GM12878 (cell line): Measurements from ENCODE around the gene ARL15. TPM values are rescaled to one million over a fixed set of nuclear protein-coding genes. Genes with fewer than 3 reads are reported as not detected.

Experiments
- ATAC-seq: fragments of 200-7000 bp; cut with Tn5 transposase; 3 replicates; pipeline ENCODE4 v1.9.1; 2020; ENCODE audit warnings: mild to moderate bottlenecking, moderate library complexity
- BruUV-seq: library from RNA; stranded (reverse); fragments of 400-500 nt; replicated peaks from 2 replicates; lab custom pipeline; 2021; lab: Mats Ljungman, UMichigan
- CTCF ChIA-PET: fragments of 300-600 bp; sonication (Branson Sonifier 250); formaldehyde crosslinking; extraction: SDS; loops from one replicate; lab custom pipeline; 2021; ENCODE audit warnings: inconsistent platforms; lab: Yijun Ruan, JAX
- POLR2A ChIA-PET: fragments of 350-600 bp; formaldehyde crosslinking; extraction: SDS; loops from one replicate; lab custom pipeline; 2021; ENCODE audit warnings: inconsistent platforms; lab: Charles Lee
- RAD21 ChIA-PET: fragments of 300-600 bp; sonication (Branson Sonifier 250); formaldehyde crosslinking; loops from one replicate; lab custom pipeline; 2023; ENCODE audit warnings: antibody characterized with exemption; ENCODE audit not compliant: unreplicated experiment; lab: Charles Lee
- SMC1A ChIA-PET: fragments of 300-600 bp; sonication (Branson Sonifier 250); formaldehyde crosslinking; loops from one replicate; lab custom pipeline; 2023; ENCODE audit not compliant: unreplicated experiment, uncharacterized antibody; lab: Charles Lee
- DNase-seq: peaks from one replicate; pipeline ENCODE4 v3.0.0-alpha.2; 2011; ENCODE audit warnings: low read depth, low spot score
- FAIRE-seq: peaks from 3 replicates; lab custom pipeline; 2011; peaks lifted over from hg19 to GRCh38; lab: Jason Lieb, UNC
- H2AFZ ChIP-seq: 2 replicates; pipeline ENCODE4 v1.6.0; 2011; ENCODE audit warnings: low read depth, low read length, control low read depth; ENCODE audit not compliant: control insufficient read depth
- H3K27ac ChIP-seq: 2 replicates; pipeline ENCODE4 v1.5.1; 2011; ENCODE audit warnings: control low read depth; ENCODE audit not compliant: control insufficient read depth, insufficient read depth
- H3K27me3 ChIP-seq, 2 experiments: replicated peaks in 1 of 2; 2 replicates each; pipeline versions ENCODE4 v1.6.0 to v1.6.1; 2011; ENCODE audit warnings: low read length in 1 of 2; ENCODE audit not compliant: control insufficient read depth in 2 of 2, insufficient read depth in 2 of 2
- H3K36me3 ChIP-seq, 2 experiments: 2 replicates each; pipeline ENCODE4 v1.5.1; 2011; ENCODE audit warnings: low read length in 1 of 2; ENCODE audit not compliant: control insufficient read depth in 2 of 2, insufficient read depth in 2 of 2
- H3K4me1 ChIP-seq: 2 replicates; pipeline ENCODE4 v1.6.1; 2011; ENCODE audit warnings: mild to moderate bottlenecking, low read length, moderate library complexity, mixed read lengths; ENCODE audit not compliant: control insufficient read depth, insufficient read depth
- H3K4me2 ChIP-seq: 2 replicates; pipeline ENCODE4 v1.6.0; 2011; ENCODE audit warnings: control low read depth; ENCODE audit not compliant: control insufficient read depth, insufficient read depth
- H3K4me3 ChIP-seq: fragments of 200-600 bp; sonication (generic); 2 replicates; pipeline ENCODE4 v1.5.1; 2016
- H3K79me2 ChIP-seq: 2 replicates; pipeline ENCODE4 v1.6.0; 2011; ENCODE audit warnings: low read length; ENCODE audit not compliant: control insufficient read depth, insufficient read depth
- H3K9ac ChIP-seq: 2 replicates; pipeline ENCODE4 v1.8.0; 2011; ENCODE audit warnings: low read length, control low read depth, mixed read lengths; ENCODE audit not compliant: control insufficient read depth, insufficient read depth
- H3K9me3 ChIP-seq: replicated peaks from 3 replicates; pipeline ENCODE4 v1.5.1; 2011; ENCODE audit warnings: mild to moderate bottlenecking, low read length; ENCODE audit not compliant: control insufficient read depth, insufficient read depth
- H4K20me1 ChIP-seq: 2 replicates; pipeline ENCODE4 v1.6.0; 2011; ENCODE audit not compliant: control insufficient read depth, insufficient read depth
- BACH1 ChIP-seq: fragments of 450-650 bp; IDR thresholded peaks from 2 replicates; pipeline ENCODE4 v1.6.1; 2017; ENCODE audit warnings: mild to moderate bottlenecking, borderline replicate concordance
- HDAC2 ChIP-seq: fragments of 200-600 bp; sonication (generic); IDR thresholded peaks from 2 replicates; pipeline ENCODE4 v1.6.1; 2017
- IKZF2 ChIP-seq, 2 experiments: fragments of 450-650 bp; IDR thresholded peaks; 2 replicates each; pipeline ENCODE4 v1.6.1; 2017; ENCODE audit warnings: mild to moderate bottlenecking in 2 of 2, moderate library complexity in 2 of 2
- MXI1 ChIP-seq: fragments of 150-350 bp; IDR thresholded peaks from 2 replicates; pipeline ENCODE4 v1.6.1; 2011; ENCODE audit warnings: low read depth, mild to moderate bottlenecking, inconsistent platforms, low read length, improper control_type of control experiment
- NR2C2 ChIP-seq: IDR thresholded peaks from 2 replicates; pipeline ENCODE4 v1.6.1; 2011; ENCODE audit warnings: borderline replicate concordance, low read depth; ENCODE audit not compliant: control insufficient read depth, insufficient read length
- RB1 ChIP-seq: fragments of 450-650 bp; formaldehyde crosslinking; IDR thresholded peaks from 2 replicates; pipeline ENCODE4 v1.6.1; 2017; ENCODE audit warnings: mild to moderate bottlenecking, borderline replicate concordance
- SIX5 ChIP-seq: IDR thresholded peaks from 2 replicates; pipeline ENCODE4 v1.6.1; 2011; ENCODE audit warnings: mild to moderate bottlenecking, low read depth, low read length, moderate library complexity; ENCODE audit not compliant: severe bottlenecking
- SMARCA5 ChIP-seq: fragments of 450-650 bp; IDR thresholded peaks from 2 replicates; pipeline ENCODE4 v1.6.1; 2017; ENCODE audit warnings: mild to moderate bottlenecking
- SMC3 ChIP-seq: IDR thresholded peaks from 2 replicates; pipeline ENCODE4 v1.6.1; 2011; ENCODE audit warnings: low read length, improper control_type of control experiment, borderline replicate concordance
- SREBF1 ChIP-seq: IDR thresholded peaks from 2 replicates; pipeline ENCODE4 v1.6.1; 2012; ENCODE audit warnings: mild to moderate bottlenecking, low read length
- TAF1 ChIP-seq: IDR thresholded peaks from 2 replicates; pipeline ENCODE4 v1.6.1; 2011; ENCODE audit warnings: mild to moderate bottlenecking, low read depth, low read length, borderline replicate concordance
- ZSCAN29 ChIP-seq: fragments of 450-650 bp; IDR thresholded peaks from 2 replicates; pipeline ENCODE4 v1.6.1; 2017; ENCODE audit warnings: mild to moderate bottlenecking, moderate library complexity
- WGBS: methylation state at CpG from one replicate; pipeline ENCODE4 v1.1.6; 2016; ENCODE audit warnings: low lambda C conversion rate; ENCODE audit not compliant: insufficient replicate concordance, insufficient coverage; ENCODE audit errors: missing lambda C conversion rate; 5-methylcytosine and 5-hydroxymethylcytosine counted together
- in situ Hi-C: fragments of 300-500 bp; cut with MboI; formaldehyde crosslinking; loops from 9 replicates; pipeline ENCODE4 v1.14.3; 2018; ENCODE audit warnings: mixed read lengths
- intact Hi-C: fragments of 100-400 bp; cut with micrococcal nuclease; formaldehyde crosslinking; loops from one replicate; pipeline ENCODE4 v1.14.2; 2022; ENCODE audit not compliant: unreplicated experiment
- polyA plus RNA-seq, 11 experiments: library from polyadenylated mRNA; depleted of rRNA in 4 of 11; unstranded in 6 of 11; stranded (reverse) in 5 of 11; fragments of >200 nt; fragmentation: Nextera tagmentation in 4 of 11; fragmentation: Illumina TruSeq in 1 of 11; extraction: Ambion mirVana in 4 of 11; extraction: Trizol in 1 of 11; gene quantifications; 1 replicate in 1 of 11; 2 replicates in 10 of 11; pipeline versions ENCODE4 v1.2.1 to v1.2.3, GENCODE V29; 2011 to 2016; ENCODE audit warnings: inconsistent platforms in 2 of 11, missing spikeins in 2 of 11, low read depth in 1 of 11
- total RNA-seq, 4 experiments: library from RNA; depleted of rRNA in 3 of 4; stranded (reverse); fragments of >200 nt in 3 of 4; fragmentation: Illumina TruSeq in 1 of 4; extraction: Trizol in 1 of 4; gene quantifications; 2 replicates each; pipeline versions ENCODE4 v1.2.1 to v1.2.3, GENCODE V29; 2013 to 2021
- TF ChIP-seq, protein P1 (sequence below): IDR thresholded peaks from 2 replicates; pipeline ENCODE4 v1.6.1; 2011; ENCODE audit warnings: low read depth, low read length, improper control_type of control experiment, borderline replicate concordance
- TF ChIP-seq, protein P2 (sequence below): fragments of 450-650 bp; IDR thresholded peaks from 2 replicates; pipeline ENCODE4 v1.6.1; 2016; ENCODE audit warnings: mild to moderate bottlenecking
- TF ChIP-seq, protein P3 (sequence below): fragments of 450-650 bp; formaldehyde crosslinking; IDR thresholded peaks from 2 replicates; pipeline ENCODE4 v1.4.0; 2022; ENCODE audit warnings: mild to moderate bottlenecking, moderate library complexity
- TF ChIP-seq, protein P4 (sequence below): fragments of 150-350 bp; IDR thresholded peaks from 2 replicates; pipeline ENCODE4 v1.6.1; 2016; ENCODE audit warnings: low read depth, low read length

ARL15 gene
- total and polyA plus RNA-seq, 10 of the 15 experiments (the other 5 are each of a cell fraction or from before 2014, with no cell fraction given), result 3.6 to 11.0 (median 7.7) TPM

DNA sequence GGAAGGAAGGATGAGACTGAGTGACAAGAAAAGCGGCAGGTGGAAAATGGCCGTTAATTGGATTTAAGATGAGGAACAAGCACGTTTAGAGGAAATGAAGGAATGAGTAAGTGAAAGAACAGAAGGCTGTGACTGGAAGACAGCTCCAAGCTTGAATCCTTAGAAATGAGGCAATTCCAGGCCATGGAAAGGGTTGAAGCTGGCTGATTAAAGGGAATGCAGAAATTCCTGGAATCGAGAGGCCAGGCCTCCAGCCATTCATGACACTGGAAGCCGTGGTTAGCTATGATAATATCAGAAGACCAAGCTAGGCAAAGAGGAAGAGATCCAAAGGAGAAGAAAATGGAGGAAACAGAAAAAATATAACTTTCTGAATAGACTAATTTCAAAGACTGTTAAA is 84.2 kb downstream of the ARL15 start:
- Histone ChIP-seq H3K4me3 (no peak overlapping the region), H3K9ac (no peak overlapping the region), H4K20me1 (peaks cover 3% of the 10 kb centered on the region), H3K36me3 (no peaks in the 10 kb centered on the region), H3K9me3 (no peaks in the 10 kb centered on the region), H3K4me1 (no peaks in the 10 kb centered on the region), H3K4me2 (no peak overlapping the region), H3K27ac (no peak overlapping the region), H3K27me3 (no peaks in the 10 kb centered on the region), H2AFZ (no peak overlapping the region), H3K79me2 (no peaks in the 10 kb centered on the region)
- intact Hi-C loops, result loop anchor here (10.0 kb wide), 1 partner anchor 1281 kb away; no protein-coding TSS in a partner anchor
- ATAC-seq, result no peak
- in situ Hi-C loops, result loop anchor here (5.0 kb wide), 2 partner anchors 744 to 1059 kb away; partner anchors contain the start of gene FST
- FAIRE-seq, result no peak
- ChIA-PET CTCF (interaction anchor here (0.7 to 2.3 kb wide), 5 partner anchors 8 to 965 kb away, joined by 3 to 8 read pairs (median 4); no protein-coding TSS in a partner anchor), RAD21 (no interaction called here), SMC1A (interaction anchor here (1.3 to 1.7 kb wide), 2 partner anchors 9 to 748 kb away, joined by 3 to 5 read pairs; no protein-coding TSS in a partner anchor), POLR2A (no interaction called here)
- WGBS, result 68% methylated on average over 5 of the region's 5 CpGs
- DNase-seq, result no peak
- no TSS peak for BruUV-seq
- TF ChIP-seq SIX5 (no peak), SREBF1 (no peak), HDAC2 (no peak), ZSCAN29 (no peak), TAF1 (no peak), RB1 (no peak), BACH1 (no peak), NR2C2 (no peak), IKZF2 (IDR thresholded peaks at IDR 0.05) (no peak), SMC3 (no peak), SMARCA5 (no peak), MXI1 (no peak)
- TF ChIP-seq, protein P1, sequence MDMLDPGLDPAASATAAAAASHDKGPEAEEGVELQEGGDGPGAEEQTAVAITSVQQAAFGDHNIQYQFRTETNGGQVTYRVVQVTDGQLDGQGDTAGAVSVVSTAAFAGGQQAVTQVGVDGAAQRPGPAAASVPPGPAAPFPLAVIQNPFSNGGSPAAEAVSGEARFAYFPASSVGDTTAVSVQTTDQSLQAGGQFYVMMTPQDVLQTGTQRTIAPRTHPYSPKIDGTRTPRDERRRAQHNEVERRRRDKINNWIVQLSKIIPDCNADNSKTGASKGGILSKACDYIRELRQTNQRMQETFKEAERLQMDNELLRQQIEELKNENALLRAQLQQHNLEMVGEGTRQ, result no peak
- TF ChIP-seq, protein P2, sequence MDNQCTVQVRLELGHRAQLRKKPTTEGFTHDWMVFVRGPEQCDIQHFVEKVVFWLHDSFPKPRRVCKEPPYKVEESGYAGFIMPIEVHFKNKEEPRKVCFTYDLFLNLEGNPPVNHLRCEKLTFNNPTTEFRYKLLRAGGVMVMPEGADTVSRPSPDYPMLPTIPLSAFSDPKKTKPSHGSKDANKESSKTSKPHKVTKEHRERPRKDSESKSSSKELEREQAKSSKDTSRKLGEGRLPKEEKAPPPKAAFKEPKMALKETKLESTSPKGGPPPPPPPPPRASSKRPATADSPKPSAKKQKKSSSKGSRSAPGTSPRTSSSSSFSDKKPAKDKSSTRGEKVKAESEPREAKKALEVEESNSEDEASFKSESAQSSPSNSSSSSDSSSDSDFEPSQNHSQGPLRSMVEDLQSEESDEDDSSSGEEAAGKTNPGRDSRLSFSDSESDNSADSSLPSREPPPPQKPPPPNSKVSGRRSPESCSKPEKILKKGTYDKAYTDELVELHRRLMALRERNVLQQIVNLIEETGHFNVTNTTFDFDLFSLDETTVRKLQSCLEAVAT, result no peak
- TF ChIP-seq, protein P3, sequence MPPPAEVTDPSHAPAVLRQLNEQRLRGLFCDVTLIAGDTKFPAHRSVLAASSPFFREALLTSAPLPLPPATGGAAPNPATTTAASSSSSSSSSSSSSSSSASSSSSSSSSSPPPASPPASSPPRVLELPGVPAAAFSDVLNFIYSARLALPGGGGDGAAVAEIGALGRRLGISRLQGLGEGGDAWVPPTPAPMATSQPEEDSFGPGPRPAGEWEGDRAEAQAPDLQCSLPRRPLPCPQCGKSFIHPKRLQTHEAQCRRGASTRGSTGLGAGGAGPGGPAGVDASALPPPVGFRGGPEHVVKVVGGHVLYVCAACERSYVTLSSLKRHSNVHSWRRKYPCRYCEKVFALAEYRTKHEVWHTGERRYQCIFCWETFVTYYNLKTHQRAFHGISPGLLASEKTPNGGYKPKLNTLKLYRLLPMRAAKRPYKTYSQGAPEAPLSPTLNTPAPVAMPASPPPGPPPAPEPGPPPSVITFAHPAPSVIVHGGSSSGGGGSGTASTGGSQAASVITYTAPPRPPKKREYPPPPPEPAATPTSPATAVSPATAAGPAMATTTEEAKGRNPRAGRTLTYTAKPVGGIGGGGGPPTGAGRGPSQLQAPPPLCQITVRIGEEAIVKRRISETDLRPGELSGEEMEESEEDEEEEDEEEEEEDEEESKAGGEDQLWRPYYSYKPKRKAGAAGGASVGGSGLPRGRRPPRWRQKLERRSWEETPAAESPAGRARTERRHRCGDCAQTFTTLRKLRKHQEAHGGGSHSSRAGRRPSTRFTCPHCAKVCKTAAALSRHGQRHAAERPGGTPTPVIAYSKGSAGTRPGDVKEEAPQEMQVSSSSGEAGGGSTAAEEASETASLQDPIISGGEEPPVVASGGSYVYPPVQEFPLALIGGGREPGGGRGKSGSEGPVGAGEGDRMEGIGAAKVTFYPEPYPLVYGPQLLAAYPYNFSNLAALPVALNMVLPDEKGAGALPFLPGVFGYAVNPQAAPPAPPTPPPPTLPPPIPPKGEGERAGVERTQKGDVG (CRISPR knock-in tag), result no peak
- TF ChIP-seq, protein P4, sequence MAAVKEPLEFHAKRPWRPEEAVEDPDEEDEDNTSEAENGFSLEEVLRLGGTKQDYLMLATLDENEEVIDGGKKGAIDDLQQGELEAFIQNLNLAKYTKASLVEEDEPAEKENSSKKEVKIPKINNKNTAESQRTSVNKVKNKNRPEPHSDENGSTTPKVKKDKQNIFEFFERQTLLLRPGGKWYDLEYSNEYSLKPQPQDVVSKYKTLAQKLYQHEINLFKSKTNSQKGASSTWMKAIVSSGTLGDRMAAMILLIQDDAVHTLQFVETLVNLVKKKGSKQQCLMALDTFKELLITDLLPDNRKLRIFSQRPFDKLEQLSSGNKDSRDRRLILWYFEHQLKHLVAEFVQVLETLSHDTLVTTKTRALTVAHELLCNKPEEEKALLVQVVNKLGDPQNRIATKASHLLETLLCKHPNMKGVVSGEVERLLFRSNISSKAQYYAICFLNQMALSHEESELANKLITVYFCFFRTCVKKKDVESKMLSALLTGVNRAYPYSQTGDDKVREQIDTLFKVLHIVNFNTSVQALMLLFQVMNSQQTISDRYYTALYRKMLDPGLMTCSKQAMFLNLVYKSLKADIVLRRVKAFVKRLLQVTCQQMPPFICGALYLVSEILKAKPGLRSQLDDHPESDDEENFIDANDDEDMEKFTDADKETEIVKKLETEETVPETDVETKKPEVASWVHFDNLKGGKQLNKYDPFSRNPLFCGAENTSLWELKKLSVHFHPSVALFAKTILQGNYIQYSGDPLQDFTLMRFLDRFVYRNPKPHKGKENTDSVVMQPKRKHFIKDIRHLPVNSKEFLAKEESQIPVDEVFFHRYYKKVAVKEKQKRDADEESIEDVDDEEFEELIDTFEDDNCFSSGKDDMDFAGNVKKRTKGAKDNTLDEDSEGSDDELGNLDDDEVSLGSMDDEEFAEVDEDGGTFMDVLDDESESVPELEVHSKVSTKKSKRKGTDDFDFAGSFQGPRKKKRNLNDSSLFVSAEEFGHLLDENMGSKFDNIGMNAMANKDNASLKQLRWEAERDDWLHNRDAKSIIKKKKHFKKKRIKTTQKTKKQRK, result no peak
